Measurements from ENCODE around the gene SPAG9. TPM values are rescaled to one million over a fixed set of nuclear protein-coding genes. Genes with fewer than 3 reads are reported as not detected.

The SPAG9 gene
- total and polyA plus RNA-seq, 2 of the 8 experiments (the other 6 are each of a cell fraction or from before 2014, with no cell fraction given): 9.8 to 63.8 TPM

DNA sequence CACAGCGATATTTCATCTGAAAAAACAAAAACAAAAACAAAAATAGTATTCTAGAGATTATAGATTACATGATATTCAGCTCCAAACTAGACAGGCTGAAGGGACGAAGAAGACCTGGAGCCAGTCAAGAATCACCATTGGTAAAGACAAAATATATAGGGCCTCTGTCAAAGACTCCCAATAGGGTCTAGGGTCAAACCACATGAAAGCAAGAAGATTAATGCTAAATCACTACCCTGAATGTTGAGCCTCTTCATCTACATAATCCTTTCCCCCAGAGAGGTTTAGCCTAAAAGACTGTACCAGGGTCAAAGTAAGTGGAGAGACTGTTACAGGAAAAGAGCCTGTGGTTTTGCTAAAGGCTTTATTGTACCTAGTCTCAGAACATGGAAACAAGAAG, 21.9 kb upstream of the SPAG9 start (continued):
- TF ChIP-seq, protein P1, sequence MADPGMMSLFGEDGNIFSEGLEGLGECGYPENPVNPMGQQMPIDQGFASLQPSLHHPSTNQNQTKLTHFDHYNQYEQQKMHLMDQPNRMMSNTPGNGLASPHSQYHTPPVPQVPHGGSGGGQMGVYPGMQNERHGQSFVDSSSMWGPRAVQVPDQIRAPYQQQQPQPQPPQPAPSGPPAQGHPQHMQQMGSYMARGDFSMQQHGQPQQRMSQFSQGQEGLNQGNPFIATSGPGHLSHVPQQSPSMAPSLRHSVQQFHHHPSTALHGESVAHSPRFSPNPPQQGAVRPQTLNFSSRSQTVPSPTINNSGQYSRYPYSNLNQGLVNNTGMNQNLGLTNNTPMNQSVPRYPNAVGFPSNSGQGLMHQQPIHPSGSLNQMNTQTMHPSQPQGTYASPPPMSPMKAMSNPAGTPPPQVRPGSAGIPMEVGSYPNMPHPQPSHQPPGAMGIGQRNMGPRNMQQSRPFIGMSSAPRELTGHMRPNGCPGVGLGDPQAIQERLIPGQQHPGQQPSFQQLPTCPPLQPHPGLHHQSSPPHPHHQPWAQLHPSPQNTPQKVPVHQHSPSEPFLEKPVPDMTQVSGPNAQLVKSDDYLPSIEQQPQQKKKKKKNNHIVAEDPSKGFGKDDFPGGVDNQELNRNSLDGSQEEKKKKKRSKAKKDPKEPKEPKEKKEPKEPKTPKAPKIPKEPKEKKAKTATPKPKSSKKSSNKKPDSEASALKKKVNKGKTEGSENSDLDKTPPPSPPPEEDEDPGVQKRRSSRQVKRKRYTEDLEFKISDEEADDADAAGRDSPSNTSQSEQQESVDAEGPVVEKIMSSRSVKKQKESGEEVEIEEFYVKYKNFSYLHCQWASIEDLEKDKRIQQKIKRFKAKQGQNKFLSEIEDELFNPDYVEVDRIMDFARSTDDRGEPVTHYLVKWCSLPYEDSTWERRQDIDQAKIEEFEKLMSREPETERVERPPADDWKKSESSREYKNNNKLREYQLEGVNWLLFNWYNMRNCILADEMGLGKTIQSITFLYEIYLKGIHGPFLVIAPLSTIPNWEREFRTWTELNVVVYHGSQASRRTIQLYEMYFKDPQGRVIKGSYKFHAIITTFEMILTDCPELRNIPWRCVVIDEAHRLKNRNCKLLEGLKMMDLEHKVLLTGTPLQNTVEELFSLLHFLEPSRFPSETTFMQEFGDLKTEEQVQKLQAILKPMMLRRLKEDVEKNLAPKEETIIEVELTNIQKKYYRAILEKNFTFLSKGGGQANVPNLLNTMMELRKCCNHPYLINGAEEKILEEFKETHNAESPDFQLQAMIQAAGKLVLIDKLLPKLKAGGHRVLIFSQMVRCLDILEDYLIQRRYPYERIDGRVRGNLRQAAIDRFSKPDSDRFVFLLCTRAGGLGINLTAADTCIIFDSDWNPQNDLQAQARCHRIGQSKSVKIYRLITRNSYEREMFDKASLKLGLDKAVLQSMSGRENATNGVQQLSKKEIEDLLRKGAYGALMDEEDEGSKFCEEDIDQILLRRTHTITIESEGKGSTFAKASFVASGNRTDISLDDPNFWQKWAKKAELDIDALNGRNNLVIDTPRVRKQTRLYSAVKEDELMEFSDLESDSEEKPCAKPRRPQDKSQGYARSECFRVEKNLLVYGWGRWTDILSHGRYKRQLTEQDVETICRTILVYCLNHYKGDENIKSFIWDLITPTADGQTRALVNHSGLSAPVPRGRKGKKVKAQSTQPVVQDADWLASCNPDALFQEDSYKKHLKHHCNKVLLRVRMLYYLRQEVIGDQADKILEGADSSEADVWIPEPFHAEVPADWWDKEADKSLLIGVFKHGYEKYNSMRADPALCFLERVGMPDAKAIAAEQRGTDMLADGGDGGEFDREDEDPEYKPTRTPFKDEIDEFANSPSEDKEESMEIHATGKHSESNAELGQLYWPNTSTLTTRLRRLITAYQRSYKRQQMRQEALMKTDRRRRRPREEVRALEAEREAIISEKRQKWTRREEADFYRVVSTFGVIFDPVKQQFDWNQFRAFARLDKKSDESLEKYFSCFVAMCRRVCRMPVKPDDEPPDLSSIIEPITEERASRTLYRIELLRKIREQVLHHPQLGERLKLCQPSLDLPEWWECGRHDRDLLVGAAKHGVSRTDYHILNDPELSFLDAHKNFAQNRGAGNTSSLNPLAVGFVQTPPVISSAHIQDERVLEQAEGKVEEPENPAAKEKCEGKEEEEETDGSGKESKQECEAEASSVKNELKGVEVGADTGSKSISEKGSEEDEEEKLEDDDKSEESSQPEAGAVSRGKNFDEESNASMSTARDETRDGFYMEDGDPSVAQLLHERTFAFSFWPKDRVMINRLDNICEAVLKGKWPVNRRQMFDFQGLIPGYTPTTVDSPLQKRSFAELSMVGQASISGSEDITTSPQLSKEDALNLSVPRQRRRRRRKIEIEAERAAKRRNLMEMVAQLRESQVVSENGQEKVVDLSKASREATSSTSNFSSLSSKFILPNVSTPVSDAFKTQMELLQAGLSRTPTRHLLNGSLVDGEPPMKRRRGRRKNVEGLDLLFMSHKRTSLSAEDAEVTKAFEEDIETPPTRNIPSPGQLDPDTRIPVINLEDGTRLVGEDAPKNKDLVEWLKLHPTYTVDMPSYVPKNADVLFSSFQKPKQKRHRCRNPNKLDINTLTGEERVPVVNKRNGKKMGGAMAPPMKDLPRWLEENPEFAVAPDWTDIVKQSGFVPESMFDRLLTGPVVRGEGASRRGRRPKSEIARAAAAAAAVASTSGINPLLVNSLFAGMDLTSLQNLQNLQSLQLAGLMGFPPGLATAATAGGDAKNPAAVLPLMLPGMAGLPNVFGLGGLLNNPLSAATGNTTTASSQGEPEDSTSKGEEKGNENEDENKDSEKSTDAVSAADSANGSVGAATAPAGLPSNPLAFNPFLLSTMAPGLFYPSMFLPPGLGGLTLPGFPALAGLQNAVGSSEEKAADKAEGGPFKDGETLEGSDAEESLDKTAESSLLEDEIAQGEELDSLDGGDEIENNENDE (IDR thresholded peaks at IDR 0.05; ENCODE audit: insufficient replicate concordance, low read length): no peak
- TF ChIP-seq SUZ12 (IDR thresholded peaks at IDR 0.05; ENCODE audit: low read length) (no peak), CBX8 (IDR thresholded peaks at IDR 0.05; ENCODE audit: borderline replicate concordance, low read depth, low read length) (no peak), RBBP5 (IDR thresholded peaks at IDR 0.05; ENCODE audit: borderline replicate concordance, low read depth, low read length) (no peak), RAD21 (IDR thresholded peaks at IDR 0.05 in 1 of 2, conservative IDR thresholded peaks at IDR 0.05 in 1 of 2; ENCODE audit: low read depth in 2 of 2, low read length in 2 of 2) (no peak), HDAC6 (IDR thresholded peaks at IDR 0.05; ENCODE audit: low read depth, low read length) (no peak), BRCA1 (IDR thresholded peaks at IDR 0.05; ENCODE audit: low read depth, low read length) (no peak)
- TF ChIP-seq, protein P2, sequence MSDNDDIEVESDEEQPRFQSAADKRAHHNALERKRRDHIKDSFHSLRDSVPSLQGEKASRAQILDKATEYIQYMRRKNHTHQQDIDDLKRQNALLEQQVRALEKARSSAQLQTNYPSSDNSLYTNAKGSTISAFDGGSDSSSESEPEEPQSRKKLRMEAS (IDR thresholded peaks at IDR 0.05): no peak
- TF ChIP-seq, protein P3, sequence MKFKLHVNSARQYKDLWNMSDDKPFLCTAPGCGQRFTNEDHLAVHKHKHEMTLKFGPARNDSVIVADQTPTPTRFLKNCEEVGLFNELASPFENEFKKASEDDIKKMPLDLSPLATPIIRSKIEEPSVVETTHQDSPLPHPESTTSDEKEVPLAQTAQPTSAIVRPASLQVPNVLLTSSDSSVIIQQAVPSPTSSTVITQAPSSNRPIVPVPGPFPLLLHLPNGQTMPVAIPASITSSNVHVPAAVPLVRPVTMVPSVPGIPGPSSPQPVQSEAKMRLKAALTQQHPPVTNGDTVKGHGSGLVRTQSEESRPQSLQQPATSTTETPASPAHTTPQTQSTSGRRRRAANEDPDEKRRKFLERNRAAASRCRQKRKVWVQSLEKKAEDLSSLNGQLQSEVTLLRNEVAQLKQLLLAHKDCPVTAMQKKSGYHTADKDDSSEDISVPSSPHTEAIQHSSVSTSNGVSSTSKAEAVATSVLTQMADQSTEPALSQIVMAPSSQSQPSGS (IDR thresholded peaks at IDR 0.05; ENCODE audit: low read length): no peak

Measured in H1 (cell line).